Hematopoietic multipotent progenitor cell treated with erythropoietin and hydrocortisone succinate and interleukin-3 and kit ligand, for 6 days (in vitro differentiated cells): ENCODE measurements around the gene XRN1.
A peak's percentile ranks its signal among the peaks of the same experiment; 100 is the strongest.
"Not testable (repeated sequence)": the region's sequence is repeated elsewhere in the genome, so short reads cannot be mapped to it uniquely, and the experiment has no call there.

Experiments
- DNase-seq: peaks from one replicate; pipeline ENCODE4 v3.0.0-alpha.2; 2015

Gene XRN1

GRCh38 chr3:142447852-142448823, at the start of gene XRN1:
TSS of gene XRN1 (minus strand) at chr3:142448037. CDS start at chr3:142447944, 93 bp downstream.
- DNase-seq = peak; percentile 95

- no peak for DNase-seq
Observed at GRCh38 chr3:142495103-142495502, 47.3 kb upstream of the XRN1 start.

GRCh38 chr3:142492184-142492583, 44.3 kb upstream of the XRN1 start:
- DNase-seq = no peak

- no peak for DNase-seq
Observed at GRCh38 chr3:142489572-142490323, 41.9 kb upstream of the XRN1 start.

- DNase-seq = no peak
Observed at GRCh38 chr3:142484912-142485435, 37.1 kb upstream of the XRN1 start.

- peak; percentile 13 for DNase-seq
Observed at GRCh38 chr3:142481196-142481595, 33.4 kb upstream of the XRN1 start.

GRCh38 chr3:142470826-142471225, 23.0 kb upstream of the XRN1 start:
- DNase-seq = no peak

- DNase-seq = no peak
Observed at GRCh38 chr3:142468456-142468855, 20.6 kb upstream of the XRN1 start.

GRCh38 chr3:142467768-142468167, 19.9 kb upstream of the XRN1 start:
- DNase-seq = no peak

- no peak for DNase-seq
Observed at GRCh38 chr3:142460689-142461088, 12.9 kb upstream of the XRN1 start.

GRCh38 chr3:142459929-142460328, 12.1 kb upstream of the XRN1 start:
- no peak for DNase-seq

- no peak for DNase-seq
Observed at GRCh38 chr3:142459096-142459495, 11.3 kb upstream of the XRN1 start.

GRCh38 chr3:142450881-142451280, 3.0 kb upstream of the XRN1 start:
- DNase-seq = no peak

- no peak for DNase-seq
Observed at GRCh38 chr3:142450189-142450588, 2.4 kb upstream of the XRN1 start.

- DNase-seq = peak; percentile 62
Observed at GRCh38 chr3:142447301-142447851, 461 bp downstream of the XRN1 start.

- DNase-seq = peak; percentile 39
Observed at GRCh38 chr3:142445816-142446254, 2.0 kb downstream of the XRN1 start.

GRCh38 chr3:142444343-142444742, 3.5 kb downstream of the XRN1 start:
- DNase-seq = no peak

GRCh38 chr3:142443060-142443459, 4.8 kb downstream of the XRN1 start:
- DNase-seq = not testable (repeated sequence)

GRCh38 chr3:142439499-142440220, 8.2 kb downstream of the XRN1 start:
- DNase-seq = peak; percentile 14

- DNase-seq = not testable (repeated sequence)
Observed at GRCh38 chr3:142438096-142438495, 9.7 kb downstream of the XRN1 start.

GRCh38 chr3:142436951-142437585, 10.8 kb downstream of the XRN1 start:
- no peak for DNase-seq

GRCh38 chr3:142434503-142434902, 13.3 kb downstream of the XRN1 start:
- DNase-seq = no peak
